Activated B cell treated with CpG ODN at 0.5 μM for 24 hours (primary cell): ENCODE results near the gene VIL1. TPM values are rescaled to one million over a fixed set of nuclear protein-coding genes. Genes with fewer than 3 reads are reported as not detected.

Experiments used
- ATAC-seq: fragments of 200-7000 bp; cut with Tn5 transposase; one replicate; pipeline ENCODE4 v1.10.0; 2021; ENCODE audit warnings: low read depth, mild to moderate bottlenecking, moderate library complexity
- CTCF ChIA-PET: fragments of 350-600 bp; sonication (Branson Sonifier 250); formaldehyde crosslinking; loops from one replicate; lab custom pipeline; 2021; ENCODE audit warnings: antibody characterized with exemption; lab: Charles Lee
- POLR2A ChIA-PET: fragments of 350-600 bp; sonication (Branson Sonifier 250); formaldehyde crosslinking; loops from one replicate; lab custom pipeline; 2021; ENCODE audit warnings: antibody characterized with exemption; lab: Charles Lee
- DNase-seq: peaks from one replicate; pipeline ENCODE4 v3.0.0; 2022
- H3K27ac Mint-ChIP-seq: one replicate; pipeline ENCODE4 v1.8.0; 2020; ENCODE audit warnings: mixed read lengths
- H3K27me3 Mint-ChIP-seq: one replicate; pipeline ENCODE4 v1.8.0; 2021; ENCODE audit warnings: mixed read lengths
- H3K36me3 Mint-ChIP-seq: one replicate; pipeline ENCODE4 v1.8.0; 2021; ENCODE audit warnings: low read depth, mixed read lengths
- H3K4me1 Mint-ChIP-seq: one replicate; pipeline ENCODE4 v1.8.0; 2021; ENCODE audit warnings: mixed read lengths
- H3K4me3 Mint-ChIP-seq: one replicate; pipeline ENCODE4 v1.8.0; 2020; ENCODE audit warnings: mild to moderate bottlenecking, mixed read lengths
- H3K9me3 Mint-ChIP-seq: one replicate; pipeline ENCODE4 v1.8.0; 2020; ENCODE audit warnings: mixed read lengths
- intact Hi-C: fragments of 100-400 bp; cut with micrococcal nuclease; formaldehyde crosslinking; loops from one replicate; pipeline ENCODE4 v1.15.1; 2024
- total RNA-seq: library from RNA; stranded (reverse); gene quantifications from 2 replicates; pipeline ENCODE4 v1.2.3, GENCODE V29; 2022
- TF ChIP-seq, protein P1 (sequence below): fragments of 200-600 bp; IDR thresholded peaks from one replicate; pipeline ENCODE4 v1.8.0; 2022; ENCODE audit warnings: antibody characterized with exemption, mild to moderate bottlenecking

The VIL1 gene
- 0.07 TPM in 1 of 2 replicates, not detected in the other for total RNA-seq

- no peak for ATAC-seq
- H3K9me3 Mint-ChIP-seq = no peaks in the 10 kb centered on the region
- H3K27ac Mint-ChIP-seq = no peak within 1 kb of the TSS
- no peaks in the 10 kb centered on the region for H3K36me3 Mint-ChIP-seq
- H3K4me3 Mint-ChIP-seq = no peak within 1 kb of the TSS
- ChIA-PET CTCF (no interaction called here), POLR2A (no interaction called here)
- no peak for DNase-seq
- no peaks in the 10 kb centered on the region for H3K4me1 Mint-ChIP-seq
- no peaks in the 10 kb centered on the region for H3K27me3 Mint-ChIP-seq
- TF ChIP-seq, protein P1, sequence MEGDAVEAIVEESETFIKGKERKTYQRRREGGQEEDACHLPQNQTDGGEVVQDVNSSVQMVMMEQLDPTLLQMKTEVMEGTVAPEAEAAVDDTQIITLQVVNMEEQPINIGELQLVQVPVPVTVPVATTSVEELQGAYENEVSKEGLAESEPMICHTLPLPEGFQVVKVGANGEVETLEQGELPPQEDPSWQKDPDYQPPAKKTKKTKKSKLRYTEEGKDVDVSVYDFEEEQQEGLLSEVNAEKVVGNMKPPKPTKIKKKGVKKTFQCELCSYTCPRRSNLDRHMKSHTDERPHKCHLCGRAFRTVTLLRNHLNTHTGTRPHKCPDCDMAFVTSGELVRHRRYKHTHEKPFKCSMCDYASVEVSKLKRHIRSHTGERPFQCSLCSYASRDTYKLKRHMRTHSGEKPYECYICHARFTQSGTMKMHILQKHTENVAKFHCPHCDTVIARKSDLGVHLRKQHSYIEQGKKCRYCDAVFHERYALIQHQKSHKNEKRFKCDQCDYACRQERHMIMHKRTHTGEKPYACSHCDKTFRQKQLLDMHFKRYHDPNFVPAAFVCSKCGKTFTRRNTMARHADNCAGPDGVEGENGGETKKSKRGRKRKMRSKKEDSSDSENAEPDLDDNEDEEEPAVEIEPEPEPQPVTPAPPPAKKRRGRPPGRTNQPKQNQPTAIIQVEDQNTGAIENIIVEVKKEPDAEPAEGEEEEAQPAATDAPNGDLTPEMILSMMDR = no peak
- intact Hi-C loops = no loop called here
Measured at GRCh38 chr2:218418717-218419458, at the start of gene VIL1. Gene VIL1, plus strand, starts transcription at chr2:218419123. Its CDS starts 4,656 bp downstream, at chr2:218423779.

DNA sequence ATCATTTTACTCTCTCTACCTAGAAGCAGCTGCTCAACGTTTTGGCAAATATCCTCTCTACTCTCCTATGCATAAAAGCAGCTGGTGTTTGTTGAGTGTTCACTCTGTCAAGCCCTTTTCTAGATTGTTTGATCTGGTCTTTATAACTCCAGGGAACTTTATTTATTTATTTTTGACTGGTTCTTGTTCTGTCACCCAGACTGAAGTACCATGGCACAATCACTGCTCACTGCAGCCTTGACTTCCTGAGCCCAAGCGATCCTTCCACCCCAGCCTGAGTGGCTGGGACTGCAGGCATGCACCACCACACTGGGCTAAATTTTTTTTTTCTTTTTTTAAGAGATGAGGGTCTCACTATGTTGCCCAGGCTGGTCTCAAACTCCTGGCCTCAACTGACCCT lies 49.6 kb upstream of the VIL1 start:
- ChIA-PET CTCF (interaction anchor here (1.2 kb wide), 1 partner anchor 27 kb away, joined by 4 read pairs; no protein-coding TSS in a partner anchor), POLR2A (interaction anchor here (0.7 to 1.5 kb wide), 5 partner anchors 13 to 79 kb away, joined by 3 read pairs; partner anchors contain the start of genes CATIP and CTDSP1)
- Mint-ChIP-seq H3K36me3 (no peaks in the 10 kb centered on the region), H3K27ac (no peak overlapping the region), H3K4me1 (peaks cover 33% of the 10 kb centered on the region), H3K27me3 (no peaks in the 10 kb centered on the region), H3K4me3 (peak overlapping the region; percentile 28), H3K9me3 (no peaks in the 10 kb centered on the region)
- DNase-seq (no peak), ATAC-seq (no peak)
- TF ChIP-seq, protein P1 = no peak
- intact Hi-C loops = loop anchor here (2.0 to 5.0 kb wide), 2 partner anchors 35 to 47 kb away; no protein-coding TSS in a partner anchor

GRCh38 chr2:218370410-218371063 lies 48.4 kb upstream of the VIL1 start:
- CTCF ChIA-PET = interaction anchor here (1.0 to 1.4 kb wide), 3 partner anchors 15 to 69 kb away, joined by 3 to 4 read pairs (median 3); no protein-coding TSS in a partner anchor
- Mint-ChIP-seq H3K4me1 (peaks cover 33% of the 10 kb centered on the region), H3K27me3 (no peaks in the 10 kb centered on the region), H3K4me3 (no peak overlapping the region), H3K27ac (peak overlapping the region; percentile 74), H3K9me3 (no peaks in the 10 kb centered on the region), H3K36me3 (no peaks in the 10 kb centered on the region)
- TF ChIP-seq, protein P1 = no peak
- DNase-seq = no peak
- POLR2A ChIA-PET = interaction anchor here (0.7 to 1.5 kb wide), 6 partner anchors 14 to 100 kb away, joined by 3 to 4 read pairs (median 3); partner anchors contain the start of genes AAMP, CATIP and PNKD
- ATAC-seq = no peak
- intact Hi-C loops = loop anchor here (2.0 kb wide), 1 partner anchor 16 kb away; no protein-coding TSS in a partner anchor

- POLR2A ChIA-PET = no interaction called here
- no peak overlapping the region for H3K27ac Mint-ChIP-seq
- TF ChIP-seq, protein P1 = no peak
- H3K36me3 Mint-ChIP-seq = no peaks in the 10 kb centered on the region
- no peak for ATAC-seq
- no peak for DNase-seq
- no peak overlapping the region for H3K4me3 Mint-ChIP-seq
- intact Hi-C loops = loop anchor here (2.0 kb wide), 1 partner anchor 15 kb away; no protein-coding TSS in a partner anchor
- no peaks in the 10 kb centered on the region for H3K9me3 Mint-ChIP-seq
- CTCF ChIA-PET = no interaction called here
- H3K4me1 Mint-ChIP-seq = peaks cover 33% of the 10 kb centered on the region
- H3K27me3 Mint-ChIP-seq = no peaks in the 10 kb centered on the region
Measured at GRCh38 chr2:218371983-218372350, 47.0 kb upstream of the VIL1 start.

GRCh38 chr2:218374795-218375194 lies 44.1 kb upstream of the VIL1 start:
- CTCF ChIA-PET = no interaction called here
- intact Hi-C loops = no loop called here
- TF ChIP-seq, protein P1 = no peak
- ATAC-seq = no peak
- Mint-ChIP-seq H3K4me3 (no peak overlapping the region), H3K4me1 (peaks cover 16% of the 10 kb centered on the region), H3K36me3 (no peaks in the 10 kb centered on the region), H3K27me3 (no peaks in the 10 kb centered on the region), H3K27ac (no peak overlapping the region), H3K9me3 (no peaks in the 10 kb centered on the region)
- no peak for DNase-seq
- POLR2A ChIA-PET = interaction anchor here (0.6 kb wide), 1 partner anchor 11 kb away, joined by 3 read pairs; no protein-coding TSS in a partner anchor
